DOHH2 (cell line): ENCODE measurements around the gene LTC4S.

Experiments
- EZH2phosphoT487 ChIP-seq: fragments of 200-600 bp; sonication (generic); IDR thresholded peaks from 2 replicates; pipeline ENCODE4 v1.6.1; 2017; ENCODE audit warnings: borderline replicate concordance, mild to moderate bottlenecking, antibody characterized with exemption, low read length, moderate library complexity, mixed read lengths
- TF ChIP-seq, protein P1 (sequence below): fragments of 200-600 bp; sonication (generic); IDR thresholded peaks from one replicate; pipeline ENCODE4 v1.5.1; 2014; ENCODE audit warnings: antibody characterized with exemption, mild to moderate bottlenecking, low read depth, low read length; ENCODE audit not compliant: poor library complexity, severe bottlenecking

DNA sequence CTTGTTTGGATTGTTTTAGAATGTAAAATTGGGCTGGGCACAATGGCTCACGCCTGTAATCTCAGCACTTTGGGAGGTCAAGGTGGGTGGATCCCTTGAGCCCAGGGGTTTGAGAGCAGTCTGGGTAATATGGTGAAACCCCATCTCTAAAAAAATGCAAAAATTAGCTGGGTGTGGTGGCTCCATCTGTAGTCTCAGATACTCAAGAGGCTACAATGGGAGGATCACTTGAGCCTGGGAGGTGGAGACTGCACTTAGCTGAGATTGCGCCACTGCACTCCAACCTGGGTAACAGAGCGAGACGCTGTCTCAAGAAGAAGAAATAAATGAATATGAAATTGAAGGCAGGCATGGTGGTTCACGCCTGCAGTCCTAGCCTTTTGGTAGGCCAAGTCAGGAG lies 39.8 kb upstream of the LTC4S start:
- TF ChIP-seq, protein P1, sequence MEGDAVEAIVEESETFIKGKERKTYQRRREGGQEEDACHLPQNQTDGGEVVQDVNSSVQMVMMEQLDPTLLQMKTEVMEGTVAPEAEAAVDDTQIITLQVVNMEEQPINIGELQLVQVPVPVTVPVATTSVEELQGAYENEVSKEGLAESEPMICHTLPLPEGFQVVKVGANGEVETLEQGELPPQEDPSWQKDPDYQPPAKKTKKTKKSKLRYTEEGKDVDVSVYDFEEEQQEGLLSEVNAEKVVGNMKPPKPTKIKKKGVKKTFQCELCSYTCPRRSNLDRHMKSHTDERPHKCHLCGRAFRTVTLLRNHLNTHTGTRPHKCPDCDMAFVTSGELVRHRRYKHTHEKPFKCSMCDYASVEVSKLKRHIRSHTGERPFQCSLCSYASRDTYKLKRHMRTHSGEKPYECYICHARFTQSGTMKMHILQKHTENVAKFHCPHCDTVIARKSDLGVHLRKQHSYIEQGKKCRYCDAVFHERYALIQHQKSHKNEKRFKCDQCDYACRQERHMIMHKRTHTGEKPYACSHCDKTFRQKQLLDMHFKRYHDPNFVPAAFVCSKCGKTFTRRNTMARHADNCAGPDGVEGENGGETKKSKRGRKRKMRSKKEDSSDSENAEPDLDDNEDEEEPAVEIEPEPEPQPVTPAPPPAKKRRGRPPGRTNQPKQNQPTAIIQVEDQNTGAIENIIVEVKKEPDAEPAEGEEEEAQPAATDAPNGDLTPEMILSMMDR = no peak
- TF ChIP-seq EZH2phosphoT487 = no peak
